NCI-H2227 (cell line): Measurements from ENCODE around the gene ASIC1.
"Not testable (repeated sequence)": the region's sequence is repeated elsewhere in the genome, so short reads cannot be mapped to it uniquely, and the experiment has no call there.

Experiments
- DNase-seq: peaks from one replicate; lab custom pipeline; 2025; ENCODE audit not compliant: unreplicated experiment; lab: John Stamatoyannopoulos, UW

Gene ASIC1

DNA sequence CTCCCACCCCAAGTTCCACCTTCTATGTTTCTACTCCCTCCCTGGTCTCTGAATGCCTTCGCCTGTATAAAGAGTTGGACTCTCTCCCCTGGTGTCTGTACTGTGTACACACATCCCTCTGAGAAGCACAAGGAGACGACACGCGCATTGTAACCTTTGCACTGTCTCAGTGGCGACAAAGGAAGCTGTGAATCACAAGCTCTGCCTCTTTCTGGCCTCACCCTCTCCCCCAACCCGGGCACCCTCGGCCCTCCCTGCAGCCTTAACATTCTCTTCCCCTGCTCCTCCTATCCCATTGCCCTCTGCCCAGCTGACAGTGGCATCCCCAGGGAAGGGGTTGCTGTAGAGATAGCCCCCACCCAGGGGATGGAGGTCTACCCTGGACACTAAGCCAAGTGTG is 25.2 kb downstream of the ASIC1 start:
- no peak for DNase-seq

DNA sequence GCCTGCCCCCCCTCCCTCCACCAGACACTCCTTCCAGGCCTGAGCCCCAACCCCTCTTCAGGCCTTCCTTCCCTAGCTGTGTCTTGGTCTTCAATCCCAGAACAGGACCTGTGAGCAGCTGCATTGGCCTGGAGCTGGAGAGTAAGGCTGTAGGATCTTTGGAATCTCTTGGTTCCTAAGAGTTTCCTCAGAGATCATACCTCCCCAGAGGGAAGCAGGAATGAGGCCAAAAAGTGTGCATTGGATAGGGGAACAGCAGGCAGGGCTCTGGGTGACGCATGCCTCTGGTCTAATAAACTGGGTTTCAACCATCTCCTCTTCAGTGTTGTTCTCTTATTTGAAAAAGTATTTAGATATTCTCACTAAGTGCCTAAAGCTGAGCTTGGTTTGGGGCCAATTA is 25.9 kb downstream of the ASIC1 start:
- no peak for DNase-seq

DNA sequence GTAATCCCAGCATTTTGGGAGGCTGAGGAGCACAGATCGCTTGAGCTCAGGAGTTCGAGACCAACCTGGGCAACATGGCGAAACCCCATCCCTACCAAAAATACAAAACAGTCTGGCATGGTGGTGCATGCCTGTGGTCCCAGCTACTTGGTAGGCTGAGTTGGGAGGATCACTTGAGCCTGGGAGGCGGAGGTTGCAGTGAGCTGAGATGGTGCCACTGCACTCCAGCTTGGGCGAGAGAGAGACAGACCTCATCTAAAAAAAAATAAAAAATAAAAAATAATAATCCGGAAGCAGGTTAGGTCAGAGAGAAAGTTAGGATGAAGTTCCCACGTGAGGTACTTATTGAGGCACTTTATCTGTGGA is 27.0 kb downstream of the ASIC1 start:
- not testable (repeated sequence) for DNase-seq

DNA sequence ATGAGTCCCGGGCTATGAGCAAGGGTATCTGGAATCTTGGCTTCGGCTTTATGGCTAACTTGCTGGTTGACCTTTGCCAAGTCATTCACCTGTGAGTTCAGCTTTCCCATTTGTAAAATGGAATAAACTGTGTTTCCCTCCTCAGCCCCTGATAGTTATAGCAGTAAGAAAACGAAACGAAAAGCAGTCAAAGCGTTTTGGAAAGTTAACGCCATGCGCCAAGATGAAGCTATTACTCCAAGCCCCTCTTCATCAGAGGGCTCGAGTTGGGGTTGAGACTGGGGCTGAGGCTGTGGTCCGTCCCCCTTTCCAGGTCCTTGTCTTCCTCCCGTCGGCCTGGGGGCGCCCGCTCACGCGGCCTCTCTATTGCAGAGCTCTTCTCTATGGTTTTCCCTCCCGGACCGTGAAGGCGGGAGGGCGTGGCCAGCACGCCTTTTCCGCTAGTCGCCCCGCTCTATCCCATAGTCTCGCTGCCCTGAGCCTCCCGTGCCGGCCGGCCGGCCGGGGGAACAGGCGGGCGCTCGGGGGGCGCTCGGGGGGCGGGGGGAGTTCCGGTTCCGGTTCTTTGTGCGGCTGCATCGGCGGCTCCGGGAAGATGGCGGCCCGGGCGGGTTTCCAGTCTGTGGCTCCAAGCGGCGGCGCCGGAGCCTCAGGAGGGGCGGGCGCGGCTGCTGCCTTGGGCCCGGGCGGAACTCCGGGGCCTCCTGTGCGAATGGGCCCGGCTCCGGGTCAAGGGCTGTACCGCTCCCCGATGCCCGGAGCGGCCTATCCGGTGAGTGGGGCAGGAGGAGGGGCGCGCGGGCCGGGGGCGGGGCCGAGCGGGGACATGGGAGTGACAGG is 27.6 kb downstream of the ASIC1 start, which contains the start of gene SMARCD1:
SMARCD1 (plus strand) TSS at position 568 of the 840 bp plus-strand sequence; CDS start at position 596, 28 bp downstream.
- DNase-seq = peak; percentile 96

DNA sequence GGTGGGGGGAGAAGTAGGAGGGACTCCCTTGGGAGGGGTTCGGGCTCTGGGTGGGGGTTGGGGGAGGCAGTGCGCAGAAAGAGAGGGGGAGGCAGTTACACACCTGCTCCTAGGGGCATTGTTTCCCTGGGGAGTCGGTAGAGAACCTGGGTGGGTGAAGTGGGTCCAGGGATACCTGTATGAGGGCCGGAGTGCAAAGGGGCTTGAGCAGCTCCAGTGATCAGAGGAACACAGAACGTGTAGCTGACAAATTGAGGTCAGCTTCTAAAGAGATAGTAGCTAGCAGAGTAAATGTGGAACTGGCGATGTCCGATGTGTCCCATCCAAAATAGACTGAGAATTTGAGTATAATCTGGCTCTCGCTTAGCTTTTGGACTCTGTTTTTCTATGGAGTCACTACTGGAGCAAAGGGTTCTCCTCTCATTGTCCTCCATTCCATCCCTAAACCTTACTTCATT is 28.2 kb downstream of the ASIC1 start:
- no peak for DNase-seq

DNA sequence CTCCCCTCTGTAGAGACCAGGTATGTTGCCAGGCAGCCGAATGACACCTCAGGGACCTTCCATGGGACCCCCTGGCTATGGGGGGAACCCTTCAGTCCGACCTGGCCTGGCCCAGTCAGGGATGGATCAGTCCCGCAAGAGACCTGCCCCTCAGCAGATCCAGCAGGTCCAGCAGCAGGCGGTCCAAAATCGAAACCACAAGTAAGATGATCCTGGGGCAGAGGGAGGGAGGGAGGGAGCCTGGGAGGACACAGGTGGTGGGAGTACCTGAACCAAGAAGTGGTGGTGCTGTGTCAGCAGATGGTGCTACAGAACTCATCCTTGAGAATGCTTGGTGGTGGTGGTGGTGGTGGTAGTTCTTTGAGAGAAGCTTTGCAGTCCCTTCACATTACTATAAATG is 28.8 kb downstream of the ASIC1 start:
- no peak for DNase-seq

DNA sequence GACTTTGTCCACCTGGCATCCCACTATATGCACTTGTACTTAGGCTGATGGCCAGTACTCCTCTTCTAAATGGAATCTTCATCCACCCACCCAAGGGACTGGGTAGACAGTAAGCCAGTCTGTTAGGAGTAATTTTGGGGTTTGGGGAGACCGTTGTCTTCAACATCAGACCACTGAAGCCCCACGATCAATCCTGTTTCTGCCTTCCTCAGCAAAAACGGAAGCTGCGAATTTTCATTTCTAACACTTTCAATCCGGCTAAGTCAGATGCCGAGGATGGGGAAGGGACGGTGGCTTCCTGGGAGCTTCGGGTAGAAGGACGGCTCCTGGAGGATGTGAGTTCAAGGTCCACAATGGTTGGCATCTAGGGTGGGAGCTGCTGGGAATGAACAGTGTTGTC is 29.8 kb downstream of the ASIC1 start:
- no peak for DNase-seq

DNA sequence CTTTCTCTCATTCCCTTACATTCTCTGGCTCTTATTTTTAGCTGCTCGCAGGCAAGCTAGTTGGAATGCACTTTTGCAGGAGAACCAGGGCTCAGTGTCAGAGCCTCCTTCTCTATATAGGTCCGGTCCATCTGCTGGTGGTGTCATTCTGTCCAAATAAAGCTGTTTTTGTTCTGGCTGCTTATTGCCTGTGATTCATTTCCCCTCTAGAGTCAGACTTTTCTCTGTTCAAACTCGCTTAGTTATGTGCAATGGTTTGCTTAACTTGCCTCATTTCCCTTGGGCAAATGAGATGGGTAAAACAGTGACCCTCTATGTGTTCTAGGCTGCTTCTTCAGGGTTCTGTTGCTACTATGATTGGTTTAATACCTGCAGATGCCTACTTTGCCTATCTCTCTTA is 30.6 kb downstream of the ASIC1 start:
- no peak for DNase-seq

DNA sequence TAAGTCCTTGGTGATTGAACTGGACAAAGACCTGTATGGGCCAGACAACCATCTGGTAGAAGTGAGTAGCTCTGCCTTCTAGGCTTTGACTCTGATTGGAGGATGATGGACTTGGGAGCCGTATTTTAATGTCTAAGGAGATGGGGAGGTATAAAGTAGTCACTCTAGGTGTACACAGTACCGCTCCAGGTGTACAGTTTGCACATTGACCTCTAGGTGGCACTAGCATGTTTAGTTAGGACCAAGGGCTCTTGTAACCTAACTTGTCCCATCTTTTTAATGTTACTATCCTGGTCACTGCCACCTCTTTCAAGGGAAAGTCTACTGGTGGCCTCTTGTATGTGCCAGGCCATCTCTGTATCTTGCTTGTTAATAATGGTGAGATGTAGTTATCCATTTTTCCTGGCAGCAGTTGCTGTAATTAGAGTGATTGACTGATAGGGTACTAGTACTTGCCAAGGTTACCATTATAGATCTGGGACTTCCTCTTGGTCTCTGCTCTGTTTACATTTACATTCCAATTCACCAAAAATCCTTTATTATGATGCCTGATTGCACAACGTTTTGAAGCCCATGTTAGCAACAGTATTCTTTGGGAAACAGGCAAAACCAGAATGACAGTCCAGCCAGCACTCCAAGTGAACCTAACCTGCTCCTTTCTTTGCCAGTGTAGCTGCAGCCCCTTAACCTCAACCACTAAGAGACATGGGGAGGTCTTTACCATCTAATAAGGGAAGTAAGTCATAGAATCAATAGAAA is 31.4 kb downstream of the ASIC1 start:
- DNase-seq = peak; percentile 71

DNA sequence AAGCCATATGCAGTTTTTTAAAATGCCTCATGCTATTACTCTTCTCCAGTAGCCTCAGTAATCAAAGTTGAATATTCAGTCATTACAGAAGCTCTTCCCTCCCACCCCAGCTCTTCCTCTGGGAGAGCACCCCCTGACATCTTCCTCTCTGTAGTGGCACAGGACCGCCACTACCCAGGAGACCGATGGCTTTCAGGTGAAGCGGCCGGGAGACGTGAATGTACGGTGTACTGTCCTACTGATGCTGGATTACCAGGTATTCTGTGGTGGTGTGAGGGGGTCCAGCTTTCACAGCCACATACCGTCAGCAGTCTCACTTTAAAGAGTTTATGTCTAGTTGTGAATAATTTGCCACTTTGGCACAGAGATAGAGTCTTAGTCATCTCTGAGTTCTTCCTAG is 32.3 kb downstream of the ASIC1 start:
- DNase-seq = no peak

DNA sequence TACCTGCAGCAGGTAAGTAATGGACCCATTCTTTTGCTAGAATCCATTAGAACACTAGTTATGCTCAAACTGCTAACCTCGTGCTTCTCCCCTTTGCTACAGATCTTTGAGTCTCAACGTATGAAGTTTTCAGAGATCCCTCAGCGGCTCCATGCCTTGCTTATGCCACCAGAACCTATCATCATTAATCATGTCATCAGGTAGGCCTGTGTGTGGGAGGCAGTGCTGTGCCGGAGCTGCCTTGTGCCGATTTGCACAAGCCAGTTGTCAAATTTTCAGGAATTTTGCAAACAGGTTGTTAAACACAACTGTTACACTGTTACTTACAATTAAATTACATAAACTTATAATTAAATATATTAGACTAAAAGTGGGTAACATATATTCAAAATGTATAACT is 33.0 kb downstream of the ASIC1 start:
- DNase-seq = no peak

DNA sequence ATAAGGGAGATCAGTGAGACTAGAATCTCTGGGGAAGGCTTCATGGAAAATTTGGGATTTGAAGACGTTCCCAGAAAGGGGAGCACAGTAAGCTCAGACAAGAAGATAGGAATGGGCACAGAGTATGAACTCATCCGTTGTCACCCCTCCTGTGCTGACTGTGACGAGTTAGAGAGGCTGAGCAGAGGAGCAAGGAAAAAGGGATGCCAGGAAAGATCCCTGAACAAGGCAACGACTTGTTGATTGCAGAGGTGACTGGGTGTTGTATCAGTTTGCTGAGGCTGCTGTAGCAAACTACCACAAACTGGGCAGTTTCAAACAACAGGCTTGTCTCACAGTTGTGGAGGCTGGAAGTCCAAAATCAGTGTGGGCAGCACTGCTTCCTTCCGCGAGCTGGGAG is 40.6 kb downstream of the ASIC1 start:
- no peak for DNase-seq

DNA sequence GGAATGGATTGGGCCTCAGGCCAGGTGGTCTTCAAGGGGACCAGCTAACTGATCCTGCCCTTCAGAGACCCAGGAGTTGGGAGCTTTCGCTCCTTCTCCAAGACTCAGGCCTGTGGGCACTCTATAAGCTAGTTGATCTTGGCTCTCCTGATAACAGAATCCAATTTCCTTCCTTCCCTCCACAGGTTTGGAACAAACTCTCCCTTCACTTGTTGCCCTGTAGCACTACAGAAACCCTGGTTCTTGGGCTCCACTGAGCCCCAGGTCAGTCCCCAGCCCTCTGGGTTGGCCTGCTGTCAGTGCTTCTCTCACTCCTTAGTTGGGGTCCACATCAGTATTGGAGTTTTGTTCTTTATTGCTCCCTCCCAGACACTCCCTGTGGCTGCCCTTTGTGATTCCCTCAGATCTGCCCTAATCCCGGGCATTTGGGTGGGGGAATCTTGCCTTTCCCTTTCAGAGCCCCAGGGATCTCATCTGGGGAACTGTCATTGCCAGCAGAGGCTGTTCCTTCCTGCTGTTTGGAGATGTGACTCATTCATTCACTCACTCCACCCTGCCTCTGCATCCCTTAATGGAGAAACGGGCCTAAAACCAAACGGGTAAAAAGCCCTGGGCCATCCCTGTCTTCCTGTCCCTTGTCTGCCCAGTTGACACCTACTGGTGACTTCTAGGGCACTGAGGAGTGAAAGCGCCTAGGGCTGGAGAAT is 42.1 kb downstream of the ASIC1 start:
- DNase-seq = no peak

DNA sequence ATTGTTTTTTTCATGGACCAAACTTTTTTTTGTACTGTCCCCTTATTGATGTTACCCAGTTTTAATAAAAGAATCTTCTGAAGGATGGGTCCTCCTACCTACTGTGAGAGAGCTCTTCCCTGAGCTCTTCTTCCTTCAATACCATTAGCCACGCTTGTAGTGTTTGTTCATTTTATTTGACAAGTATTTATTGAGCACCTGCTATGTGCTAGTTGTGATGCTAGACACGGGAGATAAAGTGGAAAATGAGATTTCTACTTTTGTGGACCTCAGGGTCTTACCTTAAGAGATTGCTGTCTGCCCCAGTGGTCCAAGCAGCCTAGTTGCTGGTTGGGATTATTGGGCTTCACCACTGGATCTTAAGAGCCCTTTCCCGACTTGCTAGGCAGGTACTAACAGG is 43.2 kb downstream of the ASIC1 start:
- DNase-seq = no peak

DNA sequence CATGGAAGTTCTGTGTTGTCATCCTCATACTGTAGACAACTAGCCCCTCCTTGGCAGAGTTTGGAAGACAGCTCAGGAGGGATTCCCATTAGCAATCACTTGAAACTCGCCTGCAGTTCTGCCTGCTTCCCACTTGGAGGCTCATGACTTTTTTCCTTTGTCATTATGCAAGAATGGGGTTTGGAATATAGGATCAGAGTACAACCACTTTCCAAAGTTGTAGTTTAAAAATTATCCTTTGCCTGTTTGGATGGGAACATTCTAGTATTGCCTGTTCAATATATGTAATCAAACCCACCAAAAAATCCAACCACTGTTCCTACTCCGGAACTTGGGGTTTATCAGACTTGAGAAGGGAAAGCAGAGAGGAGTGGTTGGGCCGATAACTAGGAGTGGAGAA is 44.3 kb downstream of the ASIC1 start:
- DNase-seq = peak; percentile 20

DNA sequence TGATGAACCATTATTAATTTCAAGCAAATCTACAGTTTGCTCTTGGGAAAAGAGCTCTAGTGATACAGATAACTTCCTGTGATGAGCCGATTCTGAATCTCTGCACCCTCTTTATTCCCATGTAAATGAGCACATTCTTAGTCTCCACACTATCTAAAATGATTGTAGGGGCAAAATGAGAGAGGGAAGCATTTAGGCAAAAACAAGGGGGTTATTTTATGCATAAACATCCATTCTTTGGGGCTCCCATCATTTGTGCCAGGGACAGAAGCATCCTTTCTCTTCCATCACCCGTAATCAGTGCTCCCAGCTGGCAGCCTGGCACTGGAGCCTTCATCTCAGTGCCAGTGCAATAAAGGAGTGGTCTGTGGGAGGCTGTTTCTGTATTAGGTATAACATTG is 44.7 kb downstream of the ASIC1 start:
- DNase-seq = no peak

DNA sequence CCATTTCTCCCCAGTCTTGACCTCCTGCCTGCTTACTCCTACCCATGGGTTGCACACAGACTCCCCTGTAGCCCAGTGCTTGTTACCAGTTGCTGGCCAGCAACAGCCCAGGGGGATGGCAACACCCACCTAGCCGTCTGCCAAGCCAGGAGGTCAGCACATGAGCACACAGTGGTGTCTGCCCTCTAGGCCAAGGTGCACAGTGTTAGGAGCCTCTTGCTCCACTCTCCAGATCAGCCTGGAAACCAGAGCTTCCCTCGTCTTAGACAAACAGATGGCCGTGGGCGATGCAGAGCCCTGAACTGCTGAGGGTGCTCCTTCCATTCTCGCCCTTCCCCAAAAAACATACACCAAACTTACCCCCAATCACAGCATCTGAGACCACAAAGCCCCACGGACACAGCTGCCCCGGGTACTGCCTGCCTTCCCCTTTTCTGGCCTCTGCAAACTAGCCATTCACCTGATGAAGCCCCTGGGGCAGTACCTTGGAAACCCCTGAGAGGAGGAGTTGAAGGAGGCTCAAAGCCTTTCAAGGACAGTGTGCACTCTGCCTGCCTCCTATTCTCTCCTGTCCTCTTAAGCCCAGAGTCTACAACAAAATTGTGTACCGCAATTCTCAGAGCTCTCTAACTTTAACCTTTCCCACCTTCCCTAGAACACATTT is 45.4 kb downstream of the ASIC1 start:
- no peak for DNase-seq

DNA sequence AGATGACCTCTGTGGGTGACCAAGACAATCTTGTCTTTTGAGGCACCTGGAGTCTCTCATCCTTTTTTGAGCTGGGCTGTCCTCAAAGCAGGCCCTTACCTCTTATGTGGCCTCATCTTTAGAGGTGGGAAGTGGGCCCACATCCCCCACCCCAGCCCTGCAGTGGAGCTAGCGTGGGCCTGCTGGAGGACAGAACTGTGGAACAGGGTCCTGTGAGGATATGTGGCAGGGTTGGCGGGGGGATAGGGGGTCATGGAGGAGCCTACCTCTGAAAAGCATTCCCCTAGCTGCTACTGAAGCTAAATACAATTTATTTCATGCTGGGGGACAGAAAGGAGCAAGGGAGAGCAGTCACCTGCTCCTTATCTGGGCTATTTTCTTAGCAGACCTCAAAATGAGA is 46.0 kb downstream of the ASIC1 start:
- no peak for DNase-seq

DNA sequence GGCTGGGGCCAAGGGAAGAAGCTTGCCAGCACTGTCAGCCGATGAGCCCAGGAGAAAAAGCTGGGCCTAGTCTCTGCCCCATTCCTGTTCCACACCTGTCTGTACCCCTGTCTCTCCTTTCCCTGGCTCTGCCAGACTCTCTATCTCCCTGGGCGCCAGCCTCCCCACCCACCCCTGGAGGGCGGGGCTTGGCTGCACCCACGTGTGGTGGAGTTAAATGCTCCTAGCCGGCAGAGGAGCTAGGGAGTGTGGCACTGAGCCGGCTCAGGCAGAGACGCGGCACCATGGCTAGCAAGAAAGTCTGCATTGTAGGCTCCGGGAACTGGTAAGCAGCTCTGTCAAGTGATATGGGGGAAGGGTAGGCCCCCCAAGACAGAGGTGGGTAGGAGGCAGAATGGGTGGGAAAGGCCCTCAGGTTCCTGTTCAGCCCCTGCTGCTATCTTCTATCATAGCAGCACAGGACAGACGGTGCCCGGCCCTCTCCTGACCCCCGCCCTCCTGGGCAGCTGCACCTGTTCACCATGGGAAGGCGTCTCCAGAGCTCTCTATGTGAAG is 46.4 kb downstream of the ASIC1 start, which contains the start of gene GPD1:
GPD1 (plus strand) TSS at position 242 of the 555 bp plus-strand sequence; CDS start at position 285, 43 bp downstream.
- DNase-seq = peak; percentile 81
